ENCODE results near the gene BFAR.
A peak's percentile ranks its signal among the peaks of the same experiment; 100 is the strongest.
"Not testable (repeated sequence)": the region's sequence is repeated elsewhere in the genome, so short reads cannot be mapped to it uniquely, and the experiment has no call there.

The BFAR gene

GRCh38 chr16:14627078-14627477, 5.7 kb upstream of the BFAR start:
- TF ChIP-seq CTCF (IDR thresholded peaks at IDR 0.05; ENCODE audit: control insufficient read depth, insufficient read depth, low read depth, low read length, missing control alignments), result no peak
- no peak for DNase-seq (ENCODE audit: low read depth)
- H3K4me3 ChIP-seq (ENCODE audit: control insufficient read depth, low read depth, low read length), result no peak overlapping the region

- peak overlapping the region; percentile 63 for H3K4me3 ChIP-seq (ENCODE audit: control insufficient read depth, low read depth, low read length)
- no peak for TF ChIP-seq CTCF (IDR thresholded peaks at IDR 0.05; ENCODE audit: control insufficient read depth, insufficient read depth, low read depth, low read length, missing control alignments)
- DNase-seq (ENCODE audit: low read depth), result no peak
Observed at GRCh38 chr16:14628806-14629611, 3.7 kb upstream of the BFAR start.

GRCh38 chr16:14629612-14629918, 3.2 kb upstream of the BFAR start:
- H3K4me3 ChIP-seq (ENCODE audit: control insufficient read depth, low read depth, low read length), result peak overlapping the region; percentile 63
- TF ChIP-seq CTCF (IDR thresholded peaks at IDR 0.05; ENCODE audit: control insufficient read depth, insufficient read depth, low read depth, low read length, missing control alignments), result no peak
- DNase-seq (ENCODE audit: low read depth), result no peak

GRCh38 chr16:14629919-14630619, 2.7 kb upstream of the BFAR start, which contains the start of gene PARN:
Gene PARN (minus strand): TSS chr16:14630260. CDS start chr16:14630125, 135 bp downstream.
- no peak for TF ChIP-seq CTCF (IDR thresholded peaks at IDR 0.05; ENCODE audit: control insufficient read depth, insufficient read depth, low read depth, low read length, missing control alignments)
- peak within 1 kb of the TSS; percentile 63 for H3K4me3 ChIP-seq (ENCODE audit: control insufficient read depth, low read depth, low read length)
- DNase-seq (ENCODE audit: low read depth), result peak; percentile 82

GRCh38 chr16:14630620-14631330, 2.0 kb upstream of the BFAR start:
- DNase-seq (ENCODE audit: low read depth); H3K4me3 ChIP-seq (ENCODE audit: control insufficient read depth, low read depth, low read length): not testable (repeated sequence)

- no peak for TF ChIP-seq CTCF (IDR thresholded peaks at IDR 0.05; ENCODE audit: control insufficient read depth, insufficient read depth, low read depth, low read length, missing control alignments)
- no peak for DNase-seq (ENCODE audit: low read depth)
Observed at GRCh38 chr16:14634389-14634725, 1.6 kb downstream of the BFAR start.

More at GRCh38 chr16:14634389-14634725, 1.6 kb downstream of the BFAR start:
- no peak overlapping the region; the same call in 1 of the 2 replicates for H3K4me3 ChIP-seq (ENCODE audit: control insufficient read depth, low read depth, low read length)
